UCSD-AML1 (cell line): ENCODE data around the gene PABPN1L.

Experiments
- DNase-seq: peaks from one replicate; lab custom pipeline; 2025; ENCODE audit not compliant: unreplicated experiment; lab: John Stamatoyannopoulos, UW

PABPN1L gene

GRCh38 chr16:88853325-88853941 is 13.0 kb downstream of the PABPN1L start:
- DNase-seq: no peak

DNA sequence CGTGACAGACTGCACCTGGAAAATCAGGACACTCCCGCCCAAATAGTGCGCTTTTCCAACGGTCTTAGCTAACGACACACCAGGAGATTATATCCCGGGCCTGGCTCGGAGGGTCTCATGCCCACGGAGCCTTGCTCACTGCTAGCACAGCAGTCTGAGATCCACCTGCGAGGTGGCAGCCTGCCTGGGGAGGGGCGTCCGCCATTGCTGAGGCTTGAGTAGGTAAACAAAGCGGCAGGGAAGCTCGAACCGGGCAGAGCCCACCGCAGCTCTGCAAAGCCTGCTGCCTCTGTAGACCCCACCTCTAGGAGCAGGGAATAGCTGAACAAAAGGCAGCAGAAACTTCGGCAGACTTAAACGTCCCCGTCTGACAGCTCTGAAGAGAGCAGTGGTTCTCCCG is 14.8 kb downstream of the PABPN1L start:
- DNase-seq: no peak

- no peak for DNase-seq
Observed at GRCh38 chr16:88850531-88851199, 15.8 kb downstream of the PABPN1L start.

DNA sequence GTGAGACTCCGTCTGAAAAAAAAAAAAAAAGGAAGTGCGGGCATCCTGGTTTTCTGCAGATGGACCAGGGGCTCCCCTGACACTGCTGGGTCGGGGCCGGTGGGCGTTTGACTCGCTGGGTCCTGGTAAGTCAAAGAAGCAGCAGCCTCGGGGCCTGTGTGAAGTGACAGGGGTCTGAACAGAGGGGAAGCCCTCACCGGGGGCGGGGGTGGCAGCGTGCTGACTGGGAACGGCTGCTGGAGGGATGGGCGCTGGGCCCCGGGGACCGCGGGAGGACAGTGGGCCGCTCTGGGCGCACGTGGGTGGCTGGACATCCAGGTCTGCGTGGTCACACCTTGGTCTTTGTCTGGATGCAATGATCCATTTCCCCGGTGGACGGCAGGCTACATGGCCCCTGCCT is 17.9 kb downstream of the PABPN1L start:
- no peak for DNase-seq

DNA sequence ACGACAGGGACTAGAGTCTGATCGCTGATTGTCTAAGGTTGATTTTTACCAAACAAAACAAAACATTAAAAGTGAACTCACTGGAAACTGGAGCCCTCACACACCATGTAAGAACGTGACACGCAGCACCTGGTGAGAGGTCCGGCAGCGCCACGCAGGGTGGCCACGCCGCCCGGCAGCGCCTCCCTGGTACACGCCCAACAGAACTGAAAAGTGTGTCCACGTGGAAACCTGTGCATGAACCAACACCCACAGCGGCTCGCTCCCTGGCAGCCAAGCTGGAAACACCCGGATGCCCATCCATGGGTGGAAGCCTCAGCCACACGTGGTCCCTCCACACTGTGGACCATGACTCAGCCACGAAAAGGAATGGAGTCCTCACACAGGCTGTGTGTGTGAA is 18.8 kb downstream of the PABPN1L start:
- DNase-seq: no peak

DNA sequence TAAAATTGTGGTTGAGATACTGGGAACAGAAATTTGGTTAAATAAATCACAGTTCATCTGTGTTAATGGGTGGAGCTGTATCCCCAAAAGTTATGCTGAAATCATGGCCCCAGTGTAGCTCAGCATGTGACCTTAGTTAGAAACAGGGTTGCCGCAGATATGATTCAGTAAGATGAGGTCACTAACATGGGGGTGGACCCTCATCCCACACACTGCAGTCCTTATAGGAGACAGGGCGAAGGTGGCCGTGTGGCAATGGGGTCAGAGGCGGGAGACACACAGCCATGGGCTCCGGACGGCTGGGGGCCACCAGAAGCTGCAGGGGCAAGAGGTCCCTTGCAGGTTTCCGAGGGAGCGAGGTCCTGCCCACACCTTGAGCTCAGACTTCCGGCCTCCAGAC is 20.4 kb downstream of the PABPN1L start:
- no peak for DNase-seq

- no peak for DNase-seq
Observed at GRCh38 chr16:88844419-88845036, 21.9 kb downstream of the PABPN1L start.

GRCh38 chr16:88843256-88843655 is 23.2 kb downstream of the PABPN1L start:
- no peak for DNase-seq

DNA sequence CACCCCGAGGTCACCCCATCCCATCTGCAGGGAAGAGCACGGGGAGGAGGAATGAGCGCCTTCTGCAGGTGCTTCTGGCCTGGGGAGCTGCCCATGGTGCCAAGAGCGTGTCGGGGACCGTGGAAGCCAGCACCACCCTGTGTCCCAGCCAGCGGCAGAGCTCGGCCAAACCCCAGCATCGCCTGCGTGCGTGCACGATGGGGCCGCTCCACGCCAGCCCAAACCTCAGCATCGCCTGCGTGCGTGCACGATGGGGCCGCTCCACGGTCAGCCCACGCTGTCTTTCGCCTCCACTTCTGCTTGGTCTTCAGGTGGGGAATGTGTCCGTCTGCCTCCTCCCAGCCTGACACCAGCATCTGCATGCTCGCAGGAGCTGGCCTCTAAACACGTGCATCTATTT is 23.7 kb downstream of the PABPN1L start:
- no peak for DNase-seq

- DNase-seq: no peak
Observed at GRCh38 chr16:88842308-88842756, 24.1 kb downstream of the PABPN1L start.

- DNase-seq: no peak
Observed at GRCh38 chr16:88841521-88842307, 24.7 kb downstream of the PABPN1L start.

DNA sequence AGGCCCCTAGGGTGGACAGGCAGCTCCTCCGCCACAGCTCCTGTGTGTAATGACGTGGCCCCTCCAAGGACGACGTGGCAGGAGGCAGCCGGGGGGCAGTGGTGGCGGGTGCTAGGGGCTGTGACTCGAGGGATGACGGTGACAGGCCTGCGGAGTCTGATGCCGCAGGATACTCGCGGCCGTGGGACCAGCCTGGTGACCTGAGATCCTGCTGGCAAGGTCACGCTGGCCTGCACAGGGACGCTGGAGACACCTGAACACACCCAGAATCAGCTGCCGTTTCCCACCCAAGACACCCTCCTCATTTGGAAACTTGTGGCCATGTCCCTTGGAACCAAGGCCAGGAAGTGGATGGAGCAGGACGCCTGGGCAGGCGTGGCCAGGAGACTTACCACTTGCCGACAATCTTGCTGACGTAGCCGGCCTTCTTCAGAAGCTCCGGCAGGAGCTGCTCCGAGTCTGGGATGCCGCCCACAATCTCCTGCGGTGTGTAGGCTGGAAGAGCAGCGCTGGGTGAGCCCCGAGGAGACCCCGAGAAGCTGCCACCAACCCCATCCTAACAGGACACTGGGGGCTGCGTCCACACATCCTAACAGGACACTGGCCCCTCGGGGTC is 25.8 kb downstream of the PABPN1L start:
- DNase-seq: no peak

DNA sequence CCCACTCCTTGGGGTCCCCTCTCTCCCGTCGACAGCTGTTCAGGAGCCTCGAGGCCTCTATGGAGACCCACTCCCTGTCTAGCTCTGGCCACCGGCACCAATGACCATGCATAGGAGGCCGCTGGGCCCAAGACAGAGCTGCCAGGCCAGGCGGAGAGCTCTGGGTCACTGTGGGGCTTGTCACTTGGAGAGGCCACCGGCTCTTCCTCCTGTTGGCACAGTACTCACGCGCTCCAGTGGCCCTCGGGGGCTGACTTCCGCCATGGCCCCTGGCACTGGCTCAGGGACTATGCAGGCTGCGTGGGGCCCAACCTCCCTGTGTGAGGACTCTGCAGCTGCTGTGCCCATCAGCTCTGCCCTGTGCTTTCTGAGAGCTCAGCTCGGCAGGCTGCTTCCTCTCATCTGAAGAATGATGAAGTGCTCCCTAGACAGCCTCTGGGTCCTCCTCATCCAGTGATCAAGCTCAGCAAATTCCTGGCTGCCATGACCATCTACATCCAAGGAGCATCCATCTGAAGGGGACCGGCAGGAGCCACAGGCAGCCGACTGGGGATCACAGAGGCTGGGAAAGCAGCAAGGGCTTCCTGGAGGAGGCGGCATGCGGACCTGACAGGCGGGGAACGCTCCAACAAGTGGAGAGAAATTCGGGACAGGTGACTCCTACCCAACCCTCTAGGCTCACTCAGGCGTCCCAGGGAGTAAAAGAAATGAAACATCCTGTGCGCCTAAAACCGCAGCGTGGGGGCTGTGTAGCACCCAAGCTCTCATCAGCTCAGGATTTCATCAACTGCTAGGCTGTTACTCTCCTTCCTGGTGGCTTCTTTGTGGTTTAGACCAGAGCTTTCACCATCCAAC is 26.5 kb downstream of the PABPN1L start:
- DNase-seq: no peak

DNA sequence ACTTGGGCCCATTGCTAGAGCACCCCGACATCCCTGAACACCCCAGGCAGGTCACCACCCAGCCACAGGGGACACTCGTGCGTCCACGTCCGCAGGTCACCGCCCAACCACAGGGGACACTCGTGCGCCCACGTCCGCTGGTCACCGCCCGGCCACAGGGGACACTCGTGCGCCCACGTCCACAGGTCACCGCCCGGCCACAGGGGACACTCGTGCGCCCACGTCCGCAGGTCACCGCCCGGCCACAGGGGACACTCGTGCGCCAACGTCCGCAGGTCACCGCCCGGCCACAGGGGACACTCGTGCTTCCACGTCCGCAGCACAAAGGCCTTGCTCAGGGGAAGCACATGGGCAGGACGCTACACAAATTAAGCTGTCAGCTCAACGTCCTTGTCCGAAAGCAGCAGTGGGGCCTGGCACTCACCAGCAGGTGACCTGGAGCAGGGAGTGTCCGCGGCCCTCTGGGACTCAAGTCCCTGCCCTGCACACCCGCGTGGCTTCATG is 27.4 kb downstream of the PABPN1L start:
- DNase-seq: no peak

GRCh38 chr16:88838566-88838965 is 27.9 kb downstream of the PABPN1L start:
- DNase-seq: no peak

- no peak for DNase-seq
Observed at GRCh38 chr16:88837806-88838205, 28.7 kb downstream of the PABPN1L start.

GRCh38 chr16:88836791-88837190 is 29.7 kb downstream of the PABPN1L start:
- no peak for DNase-seq

GRCh38 chr16:88835818-88836217 is 30.6 kb downstream of the PABPN1L start:
- DNase-seq: no peak

DNA sequence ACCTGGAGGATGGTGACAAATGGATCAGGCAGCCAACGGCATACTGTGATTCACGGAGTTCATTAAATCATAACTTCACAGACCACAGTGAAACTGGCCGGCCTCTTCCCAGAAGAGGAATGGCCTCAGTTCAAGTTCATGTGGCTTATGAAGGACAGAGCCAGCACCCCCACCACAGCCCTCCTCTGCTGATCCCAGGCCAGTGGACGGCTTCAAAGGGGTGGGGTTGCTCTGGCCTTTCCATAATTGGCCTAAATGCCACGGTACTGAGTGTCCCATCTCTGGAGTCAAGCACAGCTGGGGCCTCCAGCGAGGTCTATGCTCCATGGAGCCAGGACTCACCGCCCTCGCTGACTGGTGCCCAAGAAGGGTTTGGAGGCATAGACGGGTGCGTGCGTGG is 31.1 kb downstream of the PABPN1L start:
- DNase-seq: no peak

DNA sequence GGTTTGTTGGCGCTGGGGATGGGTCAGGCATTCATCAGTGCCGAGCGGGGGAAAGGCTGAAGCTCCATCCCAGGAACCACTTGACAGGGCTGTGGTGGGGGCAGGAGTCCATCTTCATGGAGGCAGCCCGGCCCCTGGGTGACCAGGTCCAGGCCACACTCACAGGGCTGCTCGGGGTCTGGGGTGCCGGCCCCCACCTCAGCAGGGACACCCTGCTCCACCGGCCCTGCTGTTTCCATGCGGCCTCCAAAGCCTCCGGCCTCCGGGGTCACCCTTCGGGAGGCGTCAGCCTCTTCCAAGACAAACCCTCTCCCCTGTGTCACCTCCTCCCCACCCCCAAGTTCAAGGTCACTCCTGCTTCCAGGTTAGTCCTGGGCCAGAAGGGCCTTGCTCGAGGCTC is 31.8 kb downstream of the PABPN1L start:
- DNase-seq: no peak
